K562 (cell line): ENCODE measurements around the gene DCAF10. TPM values are rescaled to one million over a fixed set of nuclear protein-coding genes. Genes with fewer than 3 reads are reported as not detected.
A peak's percentile ranks its signal among the peaks of the same experiment; 100 is the strongest.

ENCODE experiments used
- ARNT ChIP-seq, 2 experiments: fragments of 450-650 bp; IDR thresholded peaks; 2 replicates each; pipeline ENCODE4 v1.6.1; 2016; ENCODE audit warnings: mild to moderate bottlenecking in 1 of 2
- CSDE1 ChIP-seq, 2 experiments: fragments of 450-650 bp; IDR thresholded peaks; 2 replicates each; pipeline ENCODE4 v1.6.1; 2016; ENCODE audit warnings: mild to moderate bottlenecking in 1 of 2
- IRF2 ChIP-seq: sonication (generic); formaldehyde crosslinking; IDR thresholded peaks from 2 replicates; pipeline ENCODE4 v1.8.1; 2022; ENCODE audit warnings: mild to moderate bottlenecking, missing genetic modification reagents
- JUN ChIP-seq, 2 experiments: sonication (generic) in 1 of 2; formaldehyde crosslinking in 1 of 2; IDR thresholded peaks; 2 replicates each; pipeline versions ENCODE4 v1.6.1 to v1.8.0; 2012 to 2022; ENCODE audit warnings: borderline replicate concordance in 2 of 2, mild to moderate bottlenecking in 2 of 2, improper control_type of control experiment in 1 of 2, low read depth in 1 of 2, low read length in 1 of 2, missing genetic modification reagents in 1 of 2
- SMARCA5 ChIP-seq: fragments of 450-650 bp; IDR thresholded peaks from 2 replicates; pipeline ENCODE4 v1.6.1; 2016
- SMC3 ChIP-seq: conservative IDR thresholded peaks from 2 replicates; pipeline ENCODE4 v1.6.1; 2011; ENCODE audit warnings: low read depth, low read length, improper control_type of control experiment; ENCODE audit not compliant: insufficient read depth
- TAF1 ChIP-seq: IDR thresholded peaks from 2 replicates; pipeline ENCODE4 v1.6.1; 2011; ENCODE audit warnings: mild to moderate bottlenecking, low read length, moderate library complexity; ENCODE audit not compliant: insufficient read depth, control insufficient read depth, severe bottlenecking; ENCODE audit errors: extremely low read depth
- TBP ChIP-seq: optimal IDR thresholded peaks from 2 replicates; pipeline ENCODE3; 2011; ENCODE audit warnings: low read depth, low read length, improper control_type of control experiment
- XRCC5 ChIP-seq: fragments of 200-400 bp; formaldehyde crosslinking; IDR thresholded peaks from 2 replicates; pipeline ENCODE4 v1.6.1; 2017; ENCODE audit warnings: low read depth, mild to moderate bottlenecking, low read length
- ZNF217 ChIP-seq: sonication (generic); formaldehyde crosslinking; IDR thresholded peaks from 2 replicates; pipeline ENCODE4 v1.8.0; 2022; ENCODE audit warnings: mild to moderate bottlenecking, missing genetic modification reagents
- polyA plus RNA-seq, 8 experiments: library from polyadenylated mRNA; depleted of rRNA in 4 of 8; stranded (reverse) in 5 of 8; unstranded in 3 of 8; fragments of >200 nt; fragmentation: Nextera tagmentation in 2 of 8; fragmentation: Illumina TruSeq in 1 of 8; extraction: Ambion mirVana in 2 of 8; extraction: Trizol in 1 of 8; gene quantifications; 2 replicates each; pipeline versions ENCODE4 v1.2.1 to v1.2.3, GENCODE V29; 2011 to 2014; ENCODE audit warnings: inconsistent platforms in 1 of 8, missing spikeins in 1 of 8
- total RNA-seq, 7 experiments: library from RNA; depleted of rRNA in 6 of 7; stranded (reverse); fragments of >200 nt in 6 of 7; fragmentation: Illumina TruSeq in 2 of 7; extraction: Trizol in 2 of 7; gene quantifications; 2 replicates each; pipeline versions ENCODE4 v1.2.1 to v1.2.3, GENCODE V29; 2011 to 2021; ENCODE audit warnings: low replicate concordance in 1 of 7
- TF ChIP-seq, protein P1 (sequence below): fragments of 450-650 bp; conservative IDR thresholded peaks from 2 replicates; pipeline ENCODE4 v1.6.1; 2016; ENCODE audit warnings: missing genetic modification characterization, low read depth, mild to moderate bottlenecking, control low read depth, missing compliant biosample characterization
- TF ChIP-seq, protein P2 (sequence below), 2 experiments: fragments of 200-800 bp in 1 of 2; sonication (Bioruptor generic) in 1 of 2; sonication (generic) in 1 of 2; formaldehyde crosslinking in 1 of 2; IDR thresholded peaks in 1 of 2; conservative IDR thresholded peaks in 1 of 2; 2 replicates each; pipeline versions ENCODE4 v1.5.0 to v1.6.1; 2016 to 2020; ENCODE audit warnings: missing compliant biosample characterization in 1 of 2, missing genetic modification characterization in 1 of 2, missing genetic modification reagents in 1 of 2
- TF ChIP-seq, protein P3 (sequence below), 2 experiments: fragments of 450-650 bp; formaldehyde crosslinking in 1 of 2; IDR thresholded peaks; 2 replicates each; pipeline versions ENCODE4 v1.4.0 to v1.6.1; 2014 to 2020; ENCODE audit warnings: mild to moderate bottlenecking in 2 of 2, borderline replicate concordance in 1 of 2, low read depth in 1 of 2
- TF ChIP-seq, protein P4 (sequence below): fragments of 450-650 bp; IDR thresholded peaks from 2 replicates; pipeline ENCODE4 v1.6.1; 2016

Gene DCAF10
- total and polyA plus RNA-seq, 9 of the 15 experiments (the other 6 are each of a cell fraction or from before 2014, with no cell fraction given) = 6.8 to 40.1 (median 16.9) TPM

DNA sequence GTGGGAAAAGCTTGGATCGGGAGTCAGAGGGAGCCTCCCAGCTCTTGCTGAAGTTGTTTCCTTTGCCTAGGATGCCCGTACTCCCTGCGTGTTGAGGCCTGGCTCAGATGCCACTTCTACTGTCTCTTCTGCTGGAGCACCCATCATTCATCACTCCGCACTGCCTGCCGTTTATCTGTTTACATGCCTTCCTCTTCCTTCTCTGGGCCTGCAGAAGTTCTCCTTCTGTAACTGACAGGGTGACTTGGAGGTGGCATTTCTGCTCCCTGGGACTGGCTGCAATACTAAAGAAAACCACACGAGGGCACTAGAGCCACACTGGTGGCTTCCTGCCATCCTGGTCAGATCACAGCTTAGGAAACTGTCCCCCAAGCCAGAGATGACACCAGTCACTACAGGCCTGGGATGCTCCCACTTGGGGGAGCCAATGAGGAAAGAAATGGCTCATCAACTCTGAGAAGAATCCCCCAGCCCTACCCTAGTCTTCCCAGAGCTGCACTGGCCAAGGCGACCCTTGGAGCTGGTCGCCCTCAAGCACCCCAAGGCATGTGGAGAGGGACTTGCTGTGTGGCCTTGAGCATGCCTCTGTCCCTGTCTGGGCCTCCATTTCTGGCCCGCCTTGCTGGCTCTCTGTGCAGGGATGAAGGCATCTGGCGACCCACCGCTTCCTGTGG, 113.0 kb downstream of the DCAF10 start (continued):
- TF ChIP-seq, protein P1, sequence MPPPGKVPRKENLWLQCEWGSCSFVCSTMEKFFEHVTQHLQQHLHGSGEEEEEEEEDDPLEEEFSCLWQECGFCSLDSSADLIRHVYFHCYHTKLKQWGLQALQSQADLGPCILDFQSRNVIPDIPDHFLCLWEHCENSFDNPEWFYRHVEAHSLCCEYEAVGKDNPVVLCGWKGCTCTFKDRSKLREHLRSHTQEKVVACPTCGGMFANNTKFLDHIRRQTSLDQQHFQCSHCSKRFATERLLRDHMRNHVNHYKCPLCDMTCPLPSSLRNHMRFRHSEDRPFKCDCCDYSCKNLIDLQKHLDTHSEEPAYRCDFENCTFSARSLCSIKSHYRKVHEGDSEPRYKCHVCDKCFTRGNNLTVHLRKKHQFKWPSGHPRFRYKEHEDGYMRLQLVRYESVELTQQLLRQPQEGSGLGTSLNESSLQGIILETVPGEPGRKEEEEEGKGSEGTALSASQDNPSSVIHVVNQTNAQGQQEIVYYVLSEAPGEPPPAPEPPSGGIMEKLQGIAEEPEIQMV = no peak
- no peak for TF ChIP-seq TAF1
- no peak for TF ChIP-seq CSDE1 (IDR thresholded peaks at IDR 0.05)
- TF ChIP-seq, protein P2, sequence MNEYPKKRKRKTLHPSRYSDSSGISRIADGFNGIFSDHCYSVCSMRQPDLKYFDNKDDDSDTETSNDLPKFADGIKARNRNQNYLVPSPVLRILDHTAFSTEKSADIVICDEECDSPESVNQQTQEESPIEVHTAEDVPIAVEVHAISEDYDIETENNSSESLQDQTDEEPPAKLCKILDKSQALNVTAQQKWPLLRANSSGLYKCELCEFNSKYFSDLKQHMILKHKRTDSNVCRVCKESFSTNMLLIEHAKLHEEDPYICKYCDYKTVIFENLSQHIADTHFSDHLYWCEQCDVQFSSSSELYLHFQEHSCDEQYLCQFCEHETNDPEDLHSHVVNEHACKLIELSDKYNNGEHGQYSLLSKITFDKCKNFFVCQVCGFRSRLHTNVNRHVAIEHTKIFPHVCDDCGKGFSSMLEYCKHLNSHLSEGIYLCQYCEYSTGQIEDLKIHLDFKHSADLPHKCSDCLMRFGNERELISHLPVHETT (CRISPR knock-in tag; conservative IDR thresholded peaks at IDR 0.05 in 1 of 2, IDR thresholded peaks at IDR 0.05 in 1 of 2) = no peak
- 0 out of 2 replicates have a peak, but pooled peaks have one; percentile 32 for TF ChIP-seq SMARCA5
- TF ChIP-seq, protein P3, sequence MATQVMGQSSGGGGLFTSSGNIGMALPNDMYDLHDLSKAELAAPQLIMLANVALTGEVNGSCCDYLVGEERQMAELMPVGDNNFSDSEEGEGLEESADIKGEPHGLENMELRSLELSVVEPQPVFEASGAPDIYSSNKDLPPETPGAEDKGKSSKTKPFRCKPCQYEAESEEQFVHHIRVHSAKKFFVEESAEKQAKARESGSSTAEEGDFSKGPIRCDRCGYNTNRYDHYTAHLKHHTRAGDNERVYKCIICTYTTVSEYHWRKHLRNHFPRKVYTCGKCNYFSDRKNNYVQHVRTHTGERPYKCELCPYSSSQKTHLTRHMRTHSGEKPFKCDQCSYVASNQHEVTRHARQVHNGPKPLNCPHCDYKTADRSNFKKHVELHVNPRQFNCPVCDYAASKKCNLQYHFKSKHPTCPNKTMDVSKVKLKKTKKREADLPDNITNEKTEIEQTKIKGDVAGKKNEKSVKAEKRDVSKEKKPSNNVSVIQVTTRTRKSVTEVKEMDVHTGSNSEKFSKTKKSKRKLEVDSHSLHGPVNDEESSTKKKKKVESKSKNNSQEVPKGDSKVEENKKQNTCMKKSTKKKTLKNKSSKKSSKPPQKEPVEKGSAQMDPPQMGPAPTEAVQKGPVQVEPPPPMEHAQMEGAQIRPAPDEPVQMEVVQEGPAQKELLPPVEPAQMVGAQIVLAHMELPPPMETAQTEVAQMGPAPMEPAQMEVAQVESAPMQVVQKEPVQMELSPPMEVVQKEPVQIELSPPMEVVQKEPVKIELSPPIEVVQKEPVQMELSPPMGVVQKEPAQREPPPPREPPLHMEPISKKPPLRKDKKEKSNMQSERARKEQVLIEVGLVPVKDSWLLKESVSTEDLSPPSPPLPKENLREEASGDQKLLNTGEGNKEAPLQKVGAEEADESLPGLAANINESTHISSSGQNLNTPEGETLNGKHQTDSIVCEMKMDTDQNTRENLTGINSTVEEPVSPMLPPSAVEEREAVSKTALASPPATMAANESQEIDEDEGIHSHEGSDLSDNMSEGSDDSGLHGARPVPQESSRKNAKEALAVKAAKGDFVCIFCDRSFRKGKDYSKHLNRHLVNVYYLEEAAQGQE (IDR thresholded peaks at IDR 0.05; ENCODE audit: borderline replicate concordance) = peak; percentile 97
- TF ChIP-seq, protein P3 (CRISPR knock-in tag; IDR thresholded peaks at IDR 0.05; ENCODE audit: low read depth) = no peak
- TF ChIP-seq SMC3 = peak; percentile 99
- TF ChIP-seq ARNT (IDR thresholded peaks at IDR 0.05) = peak in 1 of 2 experiments; percentile 75; a peak in 1 of 4 replicates
- peak; percentile 43; the same call in 1 of the 2 replicates for TF ChIP-seq JUN (IDR thresholded peaks at IDR 0.05; ENCODE audit: borderline replicate concordance, low read depth, low read length)
- no peak for TF ChIP-seq JUN (CRISPR knock-in tag; IDR thresholded peaks at IDR 0.05; ENCODE audit: borderline replicate concordance)
- no peak for TF ChIP-seq IRF2 (CRISPR knock-in tag)
- TF ChIP-seq, protein P4, sequence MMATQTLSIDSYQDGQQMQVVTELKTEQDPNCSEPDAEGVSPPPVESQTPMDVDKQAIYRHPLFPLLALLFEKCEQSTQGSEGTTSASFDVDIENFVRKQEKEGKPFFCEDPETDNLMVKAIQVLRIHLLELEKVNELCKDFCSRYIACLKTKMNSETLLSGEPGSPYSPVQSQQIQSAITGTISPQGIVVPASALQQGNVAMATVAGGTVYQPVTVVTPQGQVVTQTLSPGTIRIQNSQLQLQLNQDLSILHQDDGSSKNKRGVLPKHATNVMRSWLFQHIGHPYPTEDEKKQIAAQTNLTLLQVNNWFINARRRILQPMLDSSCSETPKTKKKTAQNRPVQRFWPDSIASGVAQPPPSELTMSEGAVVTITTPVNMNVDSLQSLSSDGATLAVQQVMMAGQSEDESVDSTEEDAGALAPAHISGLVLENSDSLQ = peak; percentile 89
- peak; percentile 30 for TF ChIP-seq TBP
- TF ChIP-seq ZNF217 = no peak
- peak; percentile 90 for TF ChIP-seq XRCC5
